Measurements from ENCODE around the gene INTS15.

DNA sequence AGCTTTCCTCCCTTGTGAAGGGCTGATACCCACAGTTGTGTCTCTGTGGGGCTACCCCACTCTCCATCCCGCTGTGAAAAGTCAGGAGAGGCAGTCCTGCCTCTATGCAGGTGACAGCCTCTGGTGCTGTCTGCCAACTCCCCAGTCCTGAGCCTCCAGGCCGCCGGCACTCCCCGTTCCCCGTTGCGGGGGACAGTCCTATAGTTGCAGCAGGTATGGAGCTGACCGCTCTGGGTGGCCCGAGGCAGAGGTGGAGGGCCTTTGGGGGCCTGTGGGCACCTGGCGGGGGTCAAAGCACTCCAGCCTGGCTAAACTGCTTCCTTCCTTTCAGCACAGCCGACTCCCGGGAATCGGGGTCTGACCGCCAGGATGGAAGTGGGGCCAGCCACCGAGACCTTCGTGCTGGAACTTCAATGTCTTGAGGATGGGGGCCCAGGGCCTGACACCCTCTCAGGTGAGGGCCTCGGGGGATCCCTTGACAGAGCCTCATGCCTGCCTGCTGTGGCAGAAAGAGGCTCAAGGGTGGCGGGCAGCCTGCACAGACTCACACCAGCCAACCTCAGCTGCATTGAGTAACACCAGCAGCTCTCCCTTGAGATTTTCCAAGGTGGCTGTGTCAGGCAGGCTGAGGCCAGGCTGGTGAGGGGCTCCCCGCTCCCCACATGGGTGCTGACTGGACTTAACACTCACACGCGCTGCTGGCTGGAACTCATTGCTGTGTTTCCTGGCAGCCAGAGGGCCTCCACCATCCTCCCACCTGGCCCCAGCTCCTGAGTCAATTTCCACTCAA is 27.2 kb downstream of the INTS15 start:
- TF ChIP-seq POLR2A (IDR thresholded peaks at IDR 0.05) (no peak), EP300 (IDR thresholded peaks at IDR 0.05) (no peak)

All from upper lobe of left lung (tissue), 4 donors.